ENCODE results near the gene XIST. TPM values are rescaled to one million over a fixed set of nuclear protein-coding genes. Genes with fewer than 3 reads are reported as not detected.
A peak's percentile ranks its signal among the peaks of the same experiment; 100 is the strongest.
"Not testable (repeated sequence)": the region's sequence is repeated elsewhere in the genome, so short reads cannot be mapped to it uniquely, and the experiment has no call there.

The XIST gene
- 0.19 and 101 TPM in 2 replicates for total RNA-seq

- no peak for DNase-seq
These were observed at the start of gene XIST for GRCh38 chrX:73852467-73852866. Gene XIST, minus strand, starts transcription at chrX:73852714.

- DNase-seq, result not testable (repeated sequence)
These were observed 45.8 kb upstream of the XIST start for GRCh38 chrX:73898315-73898714.

- DNase-seq, result not testable (repeated sequence)
These were observed 40.1 kb upstream of the XIST start for GRCh38 chrX:73892515-73893090.

- not testable (repeated sequence) for DNase-seq
These were observed 29.7 kb upstream of the XIST start for GRCh38 chrX:73882260-73882659.

- DNase-seq, result no peak
These were observed 25.2 kb upstream of the XIST start for GRCh38 chrX:73877687-73878086.

- no peak for DNase-seq
These were observed 24.4 kb upstream of the XIST start for GRCh38 chrX:73876911-73877310.

GRCh38 chrX:73868916-73869315 is 16.4 kb upstream of the XIST start:
- DNase-seq, result no peak

- no peak for DNase-seq
These were observed 14.6 kb upstream of the XIST start for GRCh38 chrX:73867144-73867543.

GRCh38 chrX:73863852-73864251 is 11.3 kb upstream of the XIST start:
- no peak for DNase-seq

GRCh38 chrX:73863268-73863667 is 10.8 kb upstream of the XIST start:
- DNase-seq, result no peak

- no peak for DNase-seq
These were observed 7.1 kb upstream of the XIST start for GRCh38 chrX:73859622-73860021.

- peak; percentile 74 for DNase-seq
These were observed 3.0 kb upstream of the XIST start for GRCh38 chrX:73855546-73855945.

GRCh38 chrX:73852022-73852421 is 492 bp downstream of the XIST start:
- no peak for DNase-seq

GRCh38 chrX:73851014-73852009 is 1.2 kb downstream of the XIST start:
- no peak for DNase-seq

GRCh38 chrX:73850124-73851013 is 2.1 kb downstream of the XIST start:
- peak; percentile 56 for DNase-seq

GRCh38 chrX:73849073-73849472 is 3.4 kb downstream of the XIST start:
- no peak for DNase-seq

GRCh38 chrX:73847991-73848390 is 4.5 kb downstream of the XIST start:
- DNase-seq, result no peak

GRCh38 chrX:73847100-73847499 is 5.4 kb downstream of the XIST start:
- no peak for DNase-seq

GRCh38 chrX:73842541-73843234 is 9.8 kb downstream of the XIST start:
- no peak for DNase-seq

- DNase-seq, result no peak
These were observed 11.2 kb downstream of the XIST start for GRCh38 chrX:73841337-73841736.

GRCh38 chrX:73840120-73840924 is 12.2 kb downstream of the XIST start:
- DNase-seq, result no peak

Data from dermis blood vessel endothelial cell (primary cell).